SK-N-SH treated with all-trans-retinoic acid at 6 μM for 48 hours (cell line): Measurements from ENCODE around the gene GMNN.
A peak's percentile ranks its signal among the peaks of the same experiment; 100 is the strongest.

ENCODE experiments used
- ATAC-seq: fragments of 200-7000 bp; cut with Tn5 transposase; 3 replicates; pipeline ENCODE4 v1.9.1; 2020; ENCODE audit warnings: mild to moderate bottlenecking, moderate library complexity
- ARNTL ChIP-seq: fragments of 450-650 bp; formaldehyde crosslinking; IDR thresholded peaks from 2 replicates; pipeline ENCODE4 v1.5.0; 2020; ENCODE audit warnings: low read depth, mild to moderate bottlenecking, moderate library complexity, borderline replicate concordance
- BACH2 ChIP-seq: fragments of 250-450 bp; sonication (Bioruptor Pico); IDR thresholded peaks from 2 replicates; pipeline ENCODE4 v1.9.0; 2021; ENCODE audit warnings: mild to moderate bottlenecking, borderline replicate concordance
- CSDC2 ChIP-seq: fragments of 250-450 bp; sonication (Bioruptor Pico); IDR thresholded peaks from 2 replicates; pipeline ENCODE4 v1.5.0; 2020; ENCODE audit warnings: mild to moderate bottlenecking, moderate library complexity
- ESRRG ChIP-seq: fragments of 250-450 bp; sonication (Bioruptor Pico); IDR thresholded peaks from 2 replicates; pipeline ENCODE4 v1.6.1; 2021; ENCODE audit warnings: mild to moderate bottlenecking
- GLIS3 ChIP-seq: fragments of 250-450 bp; sonication (Bioruptor Pico); IDR thresholded peaks from 2 replicates; pipeline ENCODE4 v1.5.0; 2020; ENCODE audit warnings: mild to moderate bottlenecking, moderate library complexity
- ISL1 ChIP-seq: fragments of 250-450 bp; sonication (Bioruptor Pico); IDR thresholded peaks from 2 replicates; pipeline ENCODE4 v2.1.2; 2022; ENCODE audit warnings: mild to moderate bottlenecking, moderate library complexity
- PATZ1 ChIP-seq: fragments of 250-450 bp; sonication (Bioruptor Pico); IDR thresholded peaks from 2 replicates; pipeline ENCODE4 v1.8.0; 2020; ENCODE audit warnings: mild to moderate bottlenecking, moderate library complexity, borderline replicate concordance
- POU6F1 ChIP-seq: fragments of 250-450 bp; sonication (Bioruptor Pico); IDR thresholded peaks from 2 replicates; pipeline ENCODE4 v1.8.0; 2021; ENCODE audit warnings: low read depth, mild to moderate bottlenecking, moderate library complexity, borderline replicate concordance
- RARB ChIP-seq: fragments of 250-450 bp; sonication (Bioruptor Pico); IDR thresholded peaks from 2 replicates; pipeline ENCODE4 v1.8.0; 2021; ENCODE audit warnings: mild to moderate bottlenecking, moderate library complexity
- SNAI2 ChIP-seq: fragments of 250-450 bp; sonication (Bioruptor Pico); IDR thresholded peaks from 2 replicates; pipeline ENCODE4 v1.5.0; 2020; ENCODE audit warnings: mild to moderate bottlenecking, moderate library complexity
- TCF4 ChIP-seq: fragments of 250-450 bp; sonication (Bioruptor Pico); IDR thresholded peaks from 2 replicates; pipeline ENCODE4 v1.8.0; 2021; ENCODE audit warnings: mild to moderate bottlenecking, moderate library complexity, borderline replicate concordance
- TOX ChIP-seq: fragments of 250-450 bp; sonication (Bioruptor Pico); IDR thresholded peaks from 2 replicates; pipeline ENCODE4 v1.8.0; 2021; ENCODE audit warnings: mild to moderate bottlenecking, moderate library complexity, borderline replicate concordance
- ZC3H10 ChIP-seq: fragments of 250-450 bp; sonication (Bioruptor Pico); IDR thresholded peaks from 2 replicates; pipeline ENCODE4 v1.5.1; 2021; ENCODE audit warnings: mild to moderate bottlenecking, moderate library complexity
- ZFP3 ChIP-seq: fragments of 250-450 bp; sonication (Bioruptor Pico); IDR thresholded peaks from 2 replicates; pipeline ENCODE4 v1.5.0; 2020; ENCODE audit warnings: mild to moderate bottlenecking, moderate library complexity
- ZFP30 ChIP-seq: fragments of 450-650 bp; formaldehyde crosslinking; IDR thresholded peaks from 2 replicates; pipeline ENCODE4 v1.5.0; 2022; ENCODE audit warnings: mild to moderate bottlenecking, moderate library complexity
- ZNF565 ChIP-seq: fragments of 450-650 bp; formaldehyde crosslinking; conservative IDR thresholded peaks from 2 replicates; pipeline ENCODE4 v1.5.0; 2020; ENCODE audit warnings: low read depth, mild to moderate bottlenecking, moderate library complexity
- ZNF8 ChIP-seq: fragments of 450-650 bp; formaldehyde crosslinking; IDR thresholded peaks from 2 replicates; pipeline ENCODE4 v1.5.0; 2020; ENCODE audit warnings: mild to moderate bottlenecking, moderate library complexity
- TF ChIP-seq, protein P1 (sequence below): fragments of 250-450 bp; sonication (Bioruptor Pico); IDR thresholded peaks from 2 replicates; pipeline ENCODE4 v1.5.1; 2020; ENCODE audit warnings: low read depth, mild to moderate bottlenecking, moderate library complexity
- TF ChIP-seq, protein P2 (sequence below): fragments of 250-450 bp; sonication (Bioruptor Pico); IDR thresholded peaks from 2 replicates; pipeline ENCODE4 v1.5.1; 2021; ENCODE audit warnings: mild to moderate bottlenecking, moderate library complexity
- TF ChIP-seq, protein P3 (sequence below): fragments of 250-450 bp; sonication (Bioruptor Pico); IDR thresholded peaks from 2 replicates; pipeline ENCODE4 v1.5.0; 2020; ENCODE audit warnings: mild to moderate bottlenecking, moderate library complexity

GMNN gene

GRCh38 chr6:24779416-24780016 is 4.8 kb downstream of the GMNN start:
- TF ChIP-seq, protein P1, sequence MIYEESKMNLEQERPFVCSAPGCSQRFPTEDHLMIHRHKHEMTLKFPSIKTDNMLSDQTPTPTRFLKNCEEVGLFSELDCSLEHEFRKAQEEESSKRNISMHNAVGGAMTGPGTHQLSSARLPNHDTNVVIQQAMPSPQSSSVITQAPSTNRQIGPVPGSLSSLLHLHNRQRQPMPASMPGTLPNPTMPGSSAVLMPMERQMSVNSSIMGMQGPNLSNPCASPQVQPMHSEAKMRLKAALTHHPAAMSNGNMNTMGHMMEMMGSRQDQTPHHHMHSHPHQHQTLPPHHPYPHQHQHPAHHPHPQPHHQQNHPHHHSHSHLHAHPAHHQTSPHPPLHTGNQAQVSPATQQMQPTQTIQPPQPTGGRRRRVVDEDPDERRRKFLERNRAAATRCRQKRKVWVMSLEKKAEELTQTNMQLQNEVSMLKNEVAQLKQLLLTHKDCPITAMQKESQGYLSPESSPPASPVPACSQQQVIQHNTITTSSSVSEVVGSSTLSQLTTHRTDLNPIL (CRISPR knock-in tag) = peak; percentile 68
- peak; percentile 80 for TF ChIP-seq ISL1 (CRISPR knock-in tag)
- no peak for TF ChIP-seq CSDC2 (CRISPR knock-in tag)
- no peak for ATAC-seq

GRCh38 chr6:24780206-24780605 is 5.5 kb downstream of the GMNN start:
- TF ChIP-seq ZFP30 (no peak), GLIS3 (no peak), TOX (no peak), POU6F1 (CRISPR knock-in tag) (no peak), ZNF565 (CRISPR knock-in tag) (no peak), CSDC2 (CRISPR knock-in tag) (no peak), BACH2 (CRISPR knock-in tag) (no peak), ZFP3 (no peak), ZC3H10 (no peak), SNAI2 (CRISPR knock-in tag) (no peak)
- TF ChIP-seq, protein P2, sequence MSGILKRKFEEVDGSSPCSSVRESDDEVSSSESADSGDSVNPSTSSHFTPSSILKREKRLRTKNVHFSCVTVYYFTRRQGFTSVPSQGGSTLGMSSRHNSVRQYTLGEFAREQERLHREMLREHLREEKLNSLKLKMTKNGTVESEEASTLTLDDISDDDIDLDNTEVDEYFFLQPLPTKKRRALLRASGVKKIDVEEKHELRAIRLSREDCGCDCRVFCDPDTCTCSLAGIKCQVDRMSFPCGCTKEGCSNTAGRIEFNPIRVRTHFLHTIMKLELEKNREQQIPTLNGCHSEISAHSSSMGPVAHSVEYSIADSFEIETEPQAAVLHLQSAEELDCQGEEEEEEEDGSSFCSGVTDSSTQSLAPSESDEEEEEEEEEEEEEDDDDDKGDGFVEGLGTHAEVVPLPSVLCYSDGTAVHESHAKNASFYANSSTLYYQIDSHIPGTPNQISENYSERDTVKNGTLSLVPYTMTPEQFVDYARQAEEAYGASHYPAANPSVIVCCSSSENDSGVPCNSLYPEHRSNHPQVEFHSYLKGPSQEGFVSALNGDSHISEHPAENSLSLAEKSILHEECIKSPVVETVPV (CRISPR knock-in tag) = no peak
- TF ChIP-seq, protein P3, sequence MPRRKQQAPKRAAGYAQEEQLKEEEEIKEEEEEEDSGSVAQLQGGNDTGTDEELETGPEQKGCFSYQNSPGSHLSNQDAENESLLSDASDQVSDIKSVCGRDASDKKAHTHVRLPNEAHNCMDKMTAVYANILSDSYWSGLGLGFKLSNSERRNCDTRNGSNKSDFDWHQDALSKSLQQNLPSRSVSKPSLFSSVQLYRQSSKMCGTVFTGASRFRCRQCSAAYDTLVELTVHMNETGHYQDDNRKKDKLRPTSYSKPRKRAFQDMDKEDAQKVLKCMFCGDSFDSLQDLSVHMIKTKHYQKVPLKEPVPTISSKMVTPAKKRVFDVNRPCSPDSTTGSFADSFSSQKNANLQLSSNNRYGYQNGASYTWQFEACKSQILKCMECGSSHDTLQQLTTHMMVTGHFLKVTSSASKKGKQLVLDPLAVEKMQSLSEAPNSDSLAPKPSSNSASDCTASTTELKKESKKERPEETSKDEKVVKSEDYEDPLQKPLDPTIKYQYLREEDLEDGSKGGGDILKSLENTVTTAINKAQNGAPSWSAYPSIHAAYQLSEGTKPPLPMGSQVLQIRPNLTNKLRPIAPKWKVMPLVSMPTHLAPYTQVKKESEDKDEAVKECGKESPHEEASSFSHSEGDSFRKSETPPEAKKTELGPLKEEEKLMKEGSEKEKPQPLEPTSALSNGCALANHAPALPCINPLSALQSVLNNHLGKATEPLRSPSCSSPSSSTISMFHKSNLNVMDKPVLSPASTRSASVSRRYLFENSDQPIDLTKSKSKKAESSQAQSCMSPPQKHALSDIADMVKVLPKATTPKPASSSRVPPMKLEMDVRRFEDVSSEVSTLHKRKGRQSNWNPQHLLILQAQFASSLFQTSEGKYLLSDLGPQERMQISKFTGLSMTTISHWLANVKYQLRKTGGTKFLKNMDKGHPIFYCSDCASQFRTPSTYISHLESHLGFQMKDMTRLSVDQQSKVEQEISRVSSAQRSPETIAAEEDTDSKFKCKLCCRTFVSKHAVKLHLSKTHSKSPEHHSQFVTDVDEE = no peak
- ATAC-seq = no peak

- ATAC-seq = no peak
- peak; percentile 67 for TF ChIP-seq ZNF8
- TF ChIP-seq ISL1 (CRISPR knock-in tag) = no peak
- no peak for TF ChIP-seq ZC3H10
- no peak for TF ChIP-seq TOX
- TF ChIP-seq, all 23 proteins: peak for 1
Observed at GRCh38 chr6:24788031-24788665, 13.4 kb downstream of the GMNN start.

DNA sequence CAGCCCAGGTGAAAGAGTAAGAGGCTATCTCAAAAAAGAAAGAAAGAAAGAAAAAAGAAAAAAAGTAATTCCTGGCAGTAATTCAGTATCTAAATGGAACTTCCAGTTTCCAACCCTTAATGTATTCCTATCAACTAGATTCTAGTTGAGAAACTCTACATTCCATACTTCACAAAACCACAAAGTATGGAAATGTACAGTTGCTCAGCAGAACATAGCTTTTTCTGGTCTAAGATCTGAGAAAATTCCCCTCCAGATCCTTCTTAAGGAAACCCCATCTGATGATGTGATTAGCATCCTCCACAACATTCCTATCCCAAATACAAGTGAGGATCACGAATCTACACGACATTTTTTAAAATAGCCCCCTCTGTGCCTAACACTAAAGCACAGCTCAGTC is 20.4 kb downstream of the GMNN start:
- ATAC-seq = no peak
- TF ChIP-seq RARB (no peak), BACH2 (CRISPR knock-in tag) (no peak), ESRRG (CRISPR knock-in tag) (no peak), TCF4 (no peak), ZC3H10 (no peak), SNAI2 (CRISPR knock-in tag) (no peak), PATZ1 (no peak), ZFP3 (no peak), ZFP30 (no peak), TOX (no peak), ZNF565 (CRISPR knock-in tag) (no peak), ARNTL (no peak), GLIS3 (no peak)
- TF ChIP-seq, protein P2 (CRISPR knock-in tag) = no peak
- TF ChIP-seq, protein P1 (CRISPR knock-in tag) = no peak
